ENCODE results near the gene TRIML2.

Gene TRIML2, protein sequence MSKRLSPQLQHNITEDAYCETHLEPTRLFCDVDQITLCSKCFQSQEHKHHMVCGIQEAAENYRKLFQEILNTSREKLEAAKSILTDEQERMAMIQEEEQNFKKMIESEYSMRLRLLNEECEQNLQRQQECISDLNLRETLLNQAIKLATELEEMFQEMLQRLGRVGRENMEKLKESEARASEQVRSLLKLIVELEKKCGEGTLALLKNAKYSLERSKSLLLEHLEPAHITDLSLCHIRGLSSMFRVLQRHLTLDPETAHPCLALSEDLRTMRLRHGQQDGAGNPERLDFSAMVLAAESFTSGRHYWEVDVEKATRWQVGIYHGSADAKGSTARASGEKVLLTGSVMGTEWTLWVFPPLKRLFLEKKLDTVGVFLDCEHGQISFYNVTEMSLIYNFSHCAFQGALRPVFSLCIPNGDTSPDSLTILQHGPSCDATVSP

DNA sequence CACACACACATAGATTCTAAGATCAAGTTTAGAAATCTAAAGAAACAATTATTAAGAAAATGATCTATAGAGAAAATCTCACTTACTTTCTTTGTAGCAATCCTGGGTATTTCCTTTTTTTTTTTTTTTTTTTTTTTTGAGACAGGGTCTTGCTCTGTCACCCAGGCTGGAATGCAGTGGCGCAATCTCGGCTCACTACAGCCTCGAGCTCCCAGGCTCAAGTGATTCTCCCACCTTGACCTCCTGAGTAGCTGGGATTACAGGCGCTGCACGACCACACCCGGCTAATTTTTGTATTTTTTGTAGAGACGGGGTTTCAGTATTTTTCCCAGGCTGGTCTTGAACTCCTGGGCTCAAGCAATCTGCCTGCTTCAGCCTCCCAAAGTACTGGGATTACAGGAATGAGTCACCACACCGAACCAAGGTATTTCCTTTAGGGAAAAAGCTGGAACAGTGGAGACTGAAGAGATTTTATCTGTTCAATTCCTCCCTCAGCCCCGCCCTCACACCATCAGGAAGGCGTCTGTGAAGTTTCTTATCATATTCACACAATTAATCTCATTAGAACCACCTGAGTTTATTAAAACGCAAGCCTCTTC is at the start of gene TRIML2:
TRIML2 (minus strand) TSS at position 447 of the 599 bp plus-strand sequence. CDS start 4,235 bp downstream, outside the sequence.
- DNase-seq: no peak

DNA sequence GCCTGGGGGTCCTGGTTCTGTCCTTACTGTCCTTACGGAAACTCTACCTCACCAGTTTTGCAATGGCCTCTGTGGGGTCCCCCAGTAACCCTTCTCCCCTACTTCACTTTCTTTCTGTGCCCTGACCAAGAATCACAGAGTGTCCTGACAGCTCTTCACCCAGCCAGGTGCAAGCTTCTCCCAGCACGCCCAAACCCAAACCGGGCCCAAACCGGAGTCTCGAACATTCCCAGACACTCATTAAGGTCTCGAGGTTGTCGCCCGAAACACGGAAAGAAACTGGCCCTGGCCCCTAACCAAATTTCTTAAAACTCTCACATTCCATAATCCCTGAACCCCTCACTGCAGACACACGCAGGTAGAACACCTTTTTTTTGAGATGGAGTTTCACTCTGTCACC is 48.9 kb upstream of the TRIML2 start:
- no peak for DNase-seq

DNA sequence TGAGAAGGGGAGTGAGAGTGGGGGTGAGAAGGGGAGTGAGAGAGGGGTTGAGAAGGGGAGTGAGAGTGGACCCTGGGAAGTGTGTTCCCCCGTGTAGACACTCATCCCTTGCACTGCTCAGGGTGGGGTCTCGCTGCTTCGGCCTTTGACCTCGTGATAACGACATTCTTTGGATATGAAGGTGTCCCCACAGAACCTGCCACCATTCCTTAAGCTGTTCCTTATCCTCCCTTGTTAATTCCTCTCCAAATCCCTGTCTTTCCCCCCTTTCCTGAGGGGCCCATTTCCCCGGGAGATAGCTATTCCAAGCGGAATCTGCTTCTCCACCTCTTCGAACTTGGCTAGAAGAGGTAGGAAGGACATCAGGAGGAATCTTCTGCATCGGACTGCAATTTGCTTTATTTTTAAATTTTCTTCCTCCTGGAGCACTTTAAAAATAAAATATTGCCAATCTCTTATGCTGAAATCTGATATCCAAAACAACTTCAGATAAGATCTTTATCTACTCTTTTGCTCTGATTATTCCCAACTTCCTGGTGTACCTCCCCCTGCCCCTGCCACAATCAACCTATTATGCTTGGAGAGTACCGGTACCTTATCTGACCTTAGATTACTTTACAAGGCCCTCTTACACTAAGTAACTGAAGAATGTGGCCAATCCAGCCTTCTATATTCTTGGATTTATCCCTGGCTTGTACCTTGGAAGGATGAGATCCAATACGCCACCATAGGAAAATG is 45.4 kb upstream of the TRIML2 start:
- DNase-seq: no peak

DNA sequence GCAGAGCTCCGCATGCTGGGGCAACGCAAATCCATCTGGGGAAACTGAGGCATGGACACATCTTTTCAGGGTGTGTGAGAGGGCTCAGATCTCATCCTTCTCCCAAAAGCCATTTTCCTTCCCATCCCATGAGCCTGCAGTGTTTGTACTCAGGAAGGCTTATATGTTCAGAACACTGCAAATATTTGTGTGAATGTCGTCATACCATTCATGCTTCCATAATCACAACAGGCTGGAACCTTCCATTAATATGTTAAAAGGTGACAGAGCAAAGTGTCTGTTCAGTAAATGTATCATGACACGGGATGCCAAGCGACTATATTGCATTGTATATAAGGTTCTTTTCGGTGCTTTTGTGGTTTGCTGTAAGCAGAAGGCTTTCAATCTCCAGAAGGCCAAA is 38.4 kb upstream of the TRIML2 start:
- no peak for DNase-seq

DNA sequence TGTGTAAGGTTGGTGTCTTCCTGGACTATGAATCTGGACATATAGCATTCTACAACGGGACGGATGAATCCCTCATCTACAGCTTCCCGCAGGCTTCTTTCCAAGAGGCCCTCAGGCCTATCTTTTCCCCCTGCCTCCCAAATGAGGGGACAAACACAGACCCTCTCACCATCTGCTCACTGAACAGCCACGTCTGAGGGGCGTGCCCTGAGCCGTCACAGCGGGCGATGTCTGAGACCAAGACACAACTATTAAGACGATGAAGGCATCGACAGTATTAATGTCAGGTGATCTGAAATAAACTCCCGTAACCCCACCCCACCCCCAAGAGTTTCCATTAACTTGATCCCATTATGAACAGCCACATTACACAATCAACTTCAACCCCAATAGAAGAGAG is 37.8 kb upstream of the TRIML2 start:
- DNase-seq: no peak

DNA sequence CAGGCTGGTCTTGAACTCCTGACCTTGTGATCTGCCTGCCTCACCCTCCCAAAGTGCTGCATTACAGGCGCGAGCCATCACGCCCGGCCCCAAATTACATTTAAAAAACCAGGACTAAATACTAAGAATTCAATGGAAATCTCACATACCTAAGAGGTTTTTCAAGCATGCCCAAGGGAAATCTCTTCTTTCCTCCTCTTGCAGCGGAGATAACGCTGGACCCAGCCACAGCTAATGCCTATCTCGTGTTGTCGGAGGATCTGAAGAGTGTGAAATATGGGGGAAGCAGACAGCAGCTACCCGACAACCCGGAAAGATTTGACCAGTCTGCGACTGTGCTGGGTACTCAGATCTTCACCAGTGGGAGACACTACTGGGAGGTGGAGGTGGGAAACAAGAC is 37.2 kb upstream of the TRIML2 start:
- no peak for DNase-seq

DNA sequence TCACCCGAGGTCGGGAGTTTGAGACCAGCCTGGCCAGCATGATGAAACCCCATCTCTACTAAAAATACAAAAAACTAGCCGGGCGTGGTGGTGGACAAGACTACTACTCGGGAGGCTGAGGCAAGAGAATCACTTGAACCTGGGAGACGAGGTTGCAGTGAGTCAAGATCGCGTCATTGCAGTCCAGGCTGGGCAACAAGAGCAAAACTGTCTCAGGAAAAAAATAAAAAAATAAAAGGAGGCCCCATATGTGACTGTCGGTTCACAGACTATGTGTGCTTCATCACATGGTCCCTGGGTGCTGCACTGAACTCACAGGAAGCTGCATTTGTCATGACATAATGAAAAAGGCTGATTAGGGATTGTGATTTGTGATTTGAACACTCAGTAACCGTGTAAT is 36.2 kb upstream of the TRIML2 start:
- DNase-seq: no peak

DNA sequence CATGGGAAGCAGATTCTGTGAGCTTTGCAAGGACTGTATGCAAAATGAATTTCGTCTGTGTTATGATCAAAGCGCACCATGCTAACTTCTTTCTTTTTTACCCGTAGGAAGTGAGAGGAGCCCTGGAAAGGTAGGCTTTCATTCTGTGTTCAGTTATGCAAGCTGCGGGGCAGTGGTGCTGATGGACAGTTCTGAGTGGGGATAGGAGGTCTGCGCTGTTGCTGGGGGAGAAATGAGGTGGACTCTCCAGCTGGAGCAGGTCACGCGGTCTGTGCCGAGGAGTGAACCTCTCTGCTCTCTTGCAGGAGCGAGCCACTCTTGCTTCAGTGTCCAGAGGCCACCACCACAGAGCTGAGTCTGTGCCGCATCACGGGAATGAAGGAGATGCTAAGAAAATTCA is 34.3 kb upstream of the TRIML2 start:
- no peak for DNase-seq

DNA sequence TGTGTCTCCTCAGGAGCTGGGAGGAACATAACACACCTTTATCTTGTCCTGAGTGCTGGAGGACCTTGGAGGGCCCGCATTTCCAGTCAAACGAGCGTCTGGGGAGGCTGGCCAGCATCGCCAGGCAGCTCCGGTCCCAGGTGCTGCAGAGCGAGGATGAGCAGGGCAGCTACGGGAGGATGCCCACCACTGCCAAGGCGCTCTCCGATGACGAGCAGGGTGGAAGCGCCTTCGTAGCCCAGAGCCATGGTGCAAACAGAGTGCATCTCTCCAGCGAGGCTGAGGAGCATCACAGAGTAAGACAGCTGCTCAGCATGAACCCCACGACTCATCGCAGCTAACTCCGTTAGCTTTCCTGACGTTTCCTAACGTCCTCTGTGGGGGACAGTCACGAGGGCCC is 30.3 kb upstream of the TRIML2 start:
- DNase-seq: no peak

DNA sequence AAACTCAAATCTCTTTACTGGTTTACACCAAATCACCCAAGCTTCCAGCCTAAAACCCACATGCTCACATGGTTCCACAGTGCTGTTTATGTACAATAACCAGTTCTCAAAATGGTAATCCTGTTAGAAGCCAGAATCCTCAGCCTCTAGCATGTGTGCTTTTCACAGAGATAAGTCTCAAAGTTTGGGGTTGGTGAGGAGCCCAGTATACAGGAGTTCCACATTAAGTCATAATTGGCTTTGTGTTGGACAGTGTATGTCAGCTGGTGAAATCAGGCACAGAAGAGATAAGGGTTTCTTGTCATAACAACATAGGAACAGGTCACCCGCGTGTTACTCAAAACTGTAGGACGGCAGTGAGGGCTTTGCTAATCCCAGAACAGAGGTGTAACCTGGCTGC is 29.7 kb upstream of the TRIML2 start, which contains the start of gene TRIML1:
TRIML1 (plus strand) TSS at position 301 of the 400 bp plus-strand sequence. CDS start 118 bp downstream, outside the sequence.
- no peak for DNase-seq

DNA sequence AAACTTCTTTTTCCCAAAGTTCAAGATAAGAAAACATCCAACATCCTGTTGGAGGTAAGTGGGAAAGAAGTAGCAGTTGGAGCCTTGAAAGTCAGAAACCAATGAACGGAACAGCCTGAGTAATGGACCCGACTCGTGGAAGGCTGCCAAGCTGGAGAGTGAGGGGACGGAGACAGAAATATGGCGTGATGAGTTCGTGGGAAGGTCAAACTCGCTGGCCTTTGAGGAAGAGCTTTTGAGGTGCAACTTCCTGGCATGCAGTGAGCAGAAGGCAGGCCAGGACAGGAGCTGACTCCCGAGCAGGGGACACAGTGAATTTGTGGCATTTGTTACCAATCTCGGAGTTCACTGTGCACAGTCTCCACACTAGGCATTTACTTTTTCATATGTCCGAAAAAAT is 28.8 kb upstream of the TRIML2 start:
- DNase-seq: no peak

DNA sequence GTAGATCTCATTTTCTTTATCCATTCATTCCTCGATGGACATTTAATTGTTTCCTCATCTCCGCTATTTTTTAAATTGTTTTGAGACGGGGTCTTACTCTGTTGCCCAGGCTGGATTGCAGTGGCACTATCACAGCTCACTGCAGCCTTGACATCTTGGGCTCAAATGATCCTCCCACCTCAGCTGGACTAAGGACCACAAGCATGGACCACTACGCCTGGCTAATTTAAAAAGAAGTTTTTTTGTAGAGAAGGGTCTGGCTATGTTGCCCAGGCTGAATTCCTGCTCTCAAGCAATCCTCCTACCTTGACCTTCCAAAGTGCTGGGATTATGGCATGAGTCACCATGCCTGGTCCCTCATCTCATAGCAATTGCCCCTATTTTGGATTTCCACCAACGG is 22.8 kb upstream of the TRIML2 start:
- DNase-seq: no peak

DNA sequence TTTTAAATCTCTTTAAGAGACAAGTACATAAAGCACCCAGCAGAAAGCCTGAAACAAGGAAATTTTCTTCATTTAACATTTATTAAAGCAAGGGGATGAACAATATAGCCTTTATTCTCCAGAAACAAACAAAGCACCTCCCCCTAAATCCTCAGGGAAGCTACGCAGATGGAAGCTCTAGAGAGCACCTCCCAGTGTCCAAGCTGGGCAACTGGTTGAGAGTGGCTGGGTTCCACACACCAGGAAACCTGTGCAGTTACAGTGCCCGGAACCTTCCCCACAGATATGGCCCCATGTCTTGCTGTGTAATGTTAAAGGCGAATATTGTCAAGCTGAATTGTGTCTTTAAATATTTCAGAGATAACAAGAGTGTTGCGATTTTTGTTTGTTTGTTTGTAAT is 21.0 kb upstream of the TRIML2 start:
- DNase-seq: no peak

DNA sequence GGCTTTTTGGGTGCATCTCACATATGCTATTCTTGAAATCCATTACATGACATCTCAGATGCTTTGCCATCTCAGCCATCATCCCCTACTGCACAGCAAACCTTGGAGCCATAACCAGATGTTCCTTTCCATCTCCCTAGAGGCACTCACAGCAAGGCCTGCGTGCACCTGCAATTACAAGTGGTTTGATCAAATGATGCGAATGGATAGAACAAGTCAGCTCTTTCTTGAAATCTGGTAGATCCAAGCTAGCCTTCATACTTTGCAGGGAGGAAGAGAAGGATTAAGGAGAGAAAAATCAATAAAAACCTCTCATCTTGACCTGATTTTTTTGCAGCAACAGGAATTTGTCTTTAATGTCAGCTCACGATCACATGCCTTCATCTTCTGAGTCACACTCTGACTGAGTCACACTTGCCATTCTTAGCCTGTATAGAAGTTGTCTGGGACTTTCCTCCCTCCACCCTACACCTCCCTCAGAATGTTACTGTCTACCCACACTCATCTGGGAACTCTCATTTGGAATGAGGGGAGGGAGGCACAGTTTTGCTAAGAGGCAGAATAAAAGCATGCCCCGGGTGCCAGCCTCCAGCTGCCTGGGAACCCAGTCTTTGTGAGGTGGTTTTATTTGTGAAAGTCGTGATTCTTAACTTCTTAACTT is 17.9 kb upstream of the TRIML2 start:
- no peak for DNase-seq

DNA sequence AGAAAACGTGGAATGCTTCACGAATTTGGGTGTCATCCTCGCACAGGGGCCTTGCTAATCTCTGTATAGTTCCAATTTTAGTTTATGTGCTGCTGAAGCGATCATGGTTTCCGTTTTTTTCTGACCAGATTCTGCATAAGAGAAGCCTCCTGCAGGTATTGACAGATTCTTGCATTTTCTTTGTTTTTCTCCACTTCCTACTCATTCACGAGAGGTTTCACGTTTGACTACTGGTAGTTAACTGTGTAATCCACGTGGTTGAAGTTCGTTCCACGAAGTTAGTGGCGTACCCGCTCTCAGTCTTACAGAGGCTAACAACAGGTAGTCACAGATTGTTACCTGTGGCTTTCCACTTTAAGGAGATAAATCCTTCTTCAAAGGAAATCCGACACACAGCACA is 12.1 kb upstream of the TRIML2 start:
- DNase-seq: no peak

DNA sequence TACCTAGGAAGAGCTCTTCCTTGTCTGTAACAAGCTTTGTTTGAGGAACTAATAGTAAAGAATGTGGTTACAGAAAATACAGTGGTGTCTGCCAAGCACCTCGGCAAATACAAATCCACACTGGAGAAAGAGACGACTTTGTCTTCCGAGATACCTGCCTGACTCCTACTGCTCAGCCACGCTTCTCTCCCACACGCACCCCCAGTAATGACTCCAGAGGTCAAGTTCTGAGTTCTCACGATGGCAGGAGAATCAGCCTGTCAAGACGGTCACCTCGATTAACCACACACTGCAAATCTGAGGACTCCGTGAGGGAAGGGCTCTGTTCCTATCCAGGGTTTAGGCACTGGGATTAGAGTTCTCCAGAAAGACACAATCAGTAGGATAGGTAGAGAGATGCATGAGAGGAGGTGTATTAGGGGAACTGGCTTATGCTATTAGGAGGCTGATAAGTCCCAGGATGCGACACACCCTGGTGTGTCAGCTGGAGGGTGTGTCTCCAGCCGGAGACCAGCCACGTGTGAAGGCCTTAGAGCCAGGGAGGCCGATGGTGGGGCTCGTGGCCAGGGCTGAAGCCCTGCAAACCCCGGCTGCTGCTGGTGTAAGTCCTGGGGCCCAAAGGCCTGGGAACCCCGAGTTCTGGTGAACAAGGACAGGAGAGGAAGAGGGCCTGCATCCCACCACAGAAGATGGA is 8.4 kb upstream of the TRIML2 start:
- DNase-seq: no peak

DNA sequence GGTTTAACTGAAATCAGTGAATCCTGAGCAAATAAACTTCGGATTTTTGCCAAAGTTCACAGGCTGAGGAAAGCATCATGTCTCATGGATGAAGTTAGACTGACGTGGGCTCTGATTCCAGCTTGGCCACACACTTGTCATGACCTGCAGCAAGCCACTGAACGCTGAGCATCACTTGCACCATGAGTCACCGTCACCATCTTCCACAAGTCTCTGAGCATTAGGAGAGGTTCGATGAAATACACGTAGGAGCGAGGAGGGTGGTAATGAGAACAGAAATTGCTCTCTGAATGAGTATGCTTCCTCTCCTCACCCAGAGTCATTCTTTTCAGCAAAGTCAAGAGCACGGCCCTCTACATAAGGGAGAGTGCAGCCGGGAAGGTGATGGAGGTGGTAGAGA is 3.8 kb upstream of the TRIML2 start:
- no peak for DNase-seq

DNA sequence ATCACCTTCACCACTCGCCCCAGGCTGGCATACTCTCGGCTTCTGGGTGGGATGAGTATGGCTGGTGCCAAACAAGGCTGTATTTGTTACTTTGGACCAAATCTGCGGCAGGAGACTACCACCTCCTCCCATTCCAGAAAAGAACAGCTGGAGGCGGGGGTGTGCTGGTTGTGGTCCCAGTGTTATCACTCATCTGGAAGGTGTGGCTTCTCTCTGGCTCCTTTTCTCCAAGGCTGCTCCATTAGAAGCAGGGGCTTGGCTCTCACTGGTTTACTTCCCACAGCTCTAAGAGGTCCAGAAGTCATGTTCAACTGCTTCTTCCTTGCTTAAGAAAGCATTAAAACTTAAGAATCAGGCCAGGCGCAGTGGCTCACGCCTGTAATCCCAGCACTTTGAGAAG is 2.6 kb upstream of the TRIML2 start:
- DNase-seq: no peak

DNA sequence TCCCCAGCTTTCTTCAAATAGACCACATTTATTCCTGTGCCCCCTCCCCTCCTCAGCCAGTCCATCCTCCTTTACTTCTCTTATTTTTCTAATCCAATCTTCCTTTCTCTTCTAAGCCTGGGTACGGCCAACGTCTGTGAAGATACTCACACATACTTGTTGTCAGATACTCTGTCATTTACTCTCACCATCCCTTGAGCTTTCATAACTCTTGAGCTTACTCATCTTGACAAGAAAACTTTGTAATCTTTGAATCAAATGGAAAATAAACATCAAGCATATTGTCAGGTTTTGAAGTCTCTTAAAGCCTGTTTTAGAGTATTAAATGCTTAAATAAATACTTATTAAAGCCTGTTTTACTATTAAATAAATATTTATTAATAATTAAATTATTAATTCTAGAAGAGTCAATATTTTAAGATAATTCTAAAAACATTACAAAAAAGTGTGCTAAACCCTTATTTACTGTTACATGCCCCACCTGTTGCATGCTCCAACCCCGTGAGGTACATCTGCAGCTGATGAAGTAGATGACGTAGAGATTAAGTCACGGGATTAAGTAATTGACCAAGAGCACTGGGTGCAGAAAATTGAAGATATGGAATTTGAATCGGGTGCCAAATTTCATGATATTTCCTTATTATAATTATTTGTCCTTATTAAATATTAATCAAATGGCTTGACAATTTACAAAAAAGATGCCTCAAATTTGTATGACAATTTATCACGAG is 1.5 kb upstream of the TRIML2 start:
- no peak for DNase-seq

DNA sequence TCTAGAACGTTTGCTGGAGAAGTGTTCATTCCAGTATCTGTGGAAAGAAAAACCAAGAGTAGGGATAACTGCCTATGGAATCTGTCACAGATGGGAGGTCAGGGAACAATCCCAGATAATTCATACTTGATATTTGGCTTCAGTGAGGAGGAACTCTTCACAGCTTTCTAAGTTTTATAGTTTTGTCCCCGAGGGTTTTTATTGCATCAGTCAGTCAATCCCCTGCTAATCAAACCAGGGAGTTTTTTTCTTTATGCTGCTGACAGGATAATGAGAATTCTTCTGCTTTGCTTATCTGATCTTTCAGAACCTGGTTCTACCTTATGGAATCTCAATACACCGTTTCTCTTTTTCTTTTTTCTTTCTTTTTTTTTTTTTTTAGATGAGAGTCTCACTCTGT is 633 bp upstream of the TRIML2 start:
- DNase-seq: no peak

DNA sequence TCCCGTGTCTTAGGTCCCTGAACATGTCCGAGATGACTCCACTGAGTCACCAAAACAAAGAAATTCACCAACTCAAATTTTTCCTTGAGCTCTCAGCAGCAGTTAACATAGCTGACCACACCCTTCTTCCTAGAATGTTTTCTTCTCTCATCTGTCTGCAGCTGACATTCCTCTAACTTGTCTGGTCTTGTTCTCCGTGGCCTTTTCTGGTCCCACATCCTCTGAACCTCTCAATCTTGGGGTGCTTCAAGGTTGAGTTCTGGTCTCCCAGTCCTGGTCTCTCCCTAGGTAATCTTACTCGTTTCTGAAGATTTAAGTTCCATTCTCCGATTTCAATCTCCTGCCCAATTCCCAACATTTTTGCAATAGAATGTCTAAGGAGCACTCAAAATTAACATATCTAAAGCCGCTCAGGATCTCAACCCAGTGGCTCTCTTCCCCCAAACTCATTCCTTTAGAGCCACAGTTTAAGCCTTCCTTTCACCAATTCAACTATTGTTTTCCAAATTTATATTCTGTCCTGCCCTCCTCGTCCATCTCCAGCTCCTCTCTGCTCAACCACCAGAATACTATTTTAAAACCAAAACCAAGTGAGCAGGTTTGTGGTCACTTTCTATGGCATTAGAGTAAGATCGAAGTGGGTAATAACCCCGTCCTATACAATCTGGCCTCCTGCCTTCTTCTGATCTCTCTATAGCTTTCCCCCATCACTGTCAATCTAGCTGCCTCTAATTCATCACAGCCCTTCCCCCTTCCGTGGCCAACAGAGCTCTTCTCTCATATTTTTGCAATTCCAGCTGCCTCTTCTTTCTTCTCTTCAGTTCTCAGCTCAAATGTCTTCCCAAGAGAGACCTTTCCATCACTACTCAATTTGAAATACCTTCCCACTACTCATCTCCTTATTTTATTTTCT is 1.2 kb downstream of the TRIML2 start:
- DNase-seq: no peak

Data from NCI-H1436 (cell line).